Cardiac fibroblast (primary cell): ENCODE measurements around the gene RBMS1.
A peak's percentile ranks its signal among the peaks of the same experiment; 100 is the strongest.

Experiments
- DNase-seq, 2 donors: peaks; one replicate each; pipeline versions ENCODE4 v3.0.0 to v3.0.0-alpha.2; 2010; ENCODE audit warnings: low read depth in 2 of 2
- H3K4me3 ChIP-seq, 2 donors: replicated peaks in 1 of 2; 1 replicate in 1 of 2; 2 replicates in 1 of 2; pipeline ENCODE4 v1.5.1; 2011; ENCODE audit warnings: low read depth in 2 of 2, low read length in 2 of 2, mild to moderate bottlenecking in 2 of 2, moderate library complexity in 1 of 2
- TF ChIP-seq, protein P1 (sequence below): IDR thresholded peaks from one replicate; pipeline ENCODE4 v1.5.1; 2011; ENCODE audit warnings: low read depth, mild to moderate bottlenecking, low read length, inconsistent platforms

RBMS1 gene

GRCh38 chr2:160334028-160334741 lies 159.4 kb downstream of the RBMS1 start:
- no peak overlapping the region for H3K4me3 ChIP-seq
- peak; percentile 87 for DNase-seq
- TF ChIP-seq, protein P1, sequence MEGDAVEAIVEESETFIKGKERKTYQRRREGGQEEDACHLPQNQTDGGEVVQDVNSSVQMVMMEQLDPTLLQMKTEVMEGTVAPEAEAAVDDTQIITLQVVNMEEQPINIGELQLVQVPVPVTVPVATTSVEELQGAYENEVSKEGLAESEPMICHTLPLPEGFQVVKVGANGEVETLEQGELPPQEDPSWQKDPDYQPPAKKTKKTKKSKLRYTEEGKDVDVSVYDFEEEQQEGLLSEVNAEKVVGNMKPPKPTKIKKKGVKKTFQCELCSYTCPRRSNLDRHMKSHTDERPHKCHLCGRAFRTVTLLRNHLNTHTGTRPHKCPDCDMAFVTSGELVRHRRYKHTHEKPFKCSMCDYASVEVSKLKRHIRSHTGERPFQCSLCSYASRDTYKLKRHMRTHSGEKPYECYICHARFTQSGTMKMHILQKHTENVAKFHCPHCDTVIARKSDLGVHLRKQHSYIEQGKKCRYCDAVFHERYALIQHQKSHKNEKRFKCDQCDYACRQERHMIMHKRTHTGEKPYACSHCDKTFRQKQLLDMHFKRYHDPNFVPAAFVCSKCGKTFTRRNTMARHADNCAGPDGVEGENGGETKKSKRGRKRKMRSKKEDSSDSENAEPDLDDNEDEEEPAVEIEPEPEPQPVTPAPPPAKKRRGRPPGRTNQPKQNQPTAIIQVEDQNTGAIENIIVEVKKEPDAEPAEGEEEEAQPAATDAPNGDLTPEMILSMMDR: no peak

- TF ChIP-seq, protein P1: no peak
- DNase-seq: no peak
- H3K4me3 ChIP-seq: no peak overlapping the region
These were observed 160.1 kb downstream of the RBMS1 start for GRCh38 chr2:160333324-160334027.

- peak; percentile 63 to 67 for DNase-seq
- H3K4me3 ChIP-seq: no peak overlapping the region
- TF ChIP-seq, protein P1: no peak
These were observed 161.3 kb downstream of the RBMS1 start for GRCh38 chr2:160332318-160332717.

GRCh38 chr2:160331258-160332025 lies 162.2 kb downstream of the RBMS1 start:
- TF ChIP-seq, protein P1: no peak
- no peak overlapping the region for H3K4me3 ChIP-seq
- no peak for DNase-seq

- TF ChIP-seq, protein P1: no peak
- H3K4me3 ChIP-seq: no peak overlapping the region
- DNase-seq: no peak
These were observed 164.6 kb downstream of the RBMS1 start for GRCh38 chr2:160328811-160329527.

GRCh38 chr2:160326786-160327185 lies 166.8 kb downstream of the RBMS1 start:
- no peak overlapping the region for H3K4me3 ChIP-seq
- TF ChIP-seq, protein P1: no peak
- DNase-seq: no peak
